Stimulated activated CD4-positive, alpha-beta T cell treated with anti-CD3 and anti-CD28 coated beads, Interleukin-2, amount 100 ng/mL, for 4 hours (primary cell): Measurements from ENCODE around the gene ALDH6A1.
"Not testable (repeated sequence)": the region's sequence is repeated elsewhere in the genome, so short reads cannot be mapped to it uniquely, and the experiment has no call there.

Source experiments
- DNase-seq: peaks from one replicate; pipeline ENCODE4 v3.0.0-alpha.2; 2020; ENCODE audit warnings: low read depth

Gene ALDH6A1

GRCh38 chr14:74084277-74085046 lies at the start of gene ALDH6A1, which contains the start of gene LIN52:
ALDH6A1 (minus strand) TSS chr14:74084453; CDS start chr14:74084394, 59 bp downstream.
LIN52 (plus strand) TSS chr14:74084956; CDS start chr14:74084975, 19 bp downstream.
- peak; percentile 100 for DNase-seq

DNA sequence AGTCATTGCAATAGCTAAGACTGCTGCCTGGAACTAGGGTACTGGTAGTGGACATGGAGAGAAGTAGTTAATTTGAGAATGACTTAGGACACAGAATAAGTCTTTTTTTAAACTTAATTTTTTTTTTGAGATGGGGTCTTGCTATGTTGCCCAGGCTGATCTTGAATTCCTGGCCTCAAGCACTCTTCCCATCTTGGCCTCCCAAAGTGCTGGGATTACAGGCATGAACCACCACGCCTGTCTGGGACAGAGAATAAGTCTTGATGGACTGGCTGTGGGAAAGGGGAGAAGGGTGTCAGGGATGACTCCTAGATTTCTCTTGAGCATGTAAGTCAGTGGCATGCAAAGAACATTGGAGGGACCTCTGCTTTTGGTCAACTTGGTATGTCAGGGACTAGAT lies 43.4 kb upstream of the ALDH6A1 start:
- no peak for DNase-seq

DNA sequence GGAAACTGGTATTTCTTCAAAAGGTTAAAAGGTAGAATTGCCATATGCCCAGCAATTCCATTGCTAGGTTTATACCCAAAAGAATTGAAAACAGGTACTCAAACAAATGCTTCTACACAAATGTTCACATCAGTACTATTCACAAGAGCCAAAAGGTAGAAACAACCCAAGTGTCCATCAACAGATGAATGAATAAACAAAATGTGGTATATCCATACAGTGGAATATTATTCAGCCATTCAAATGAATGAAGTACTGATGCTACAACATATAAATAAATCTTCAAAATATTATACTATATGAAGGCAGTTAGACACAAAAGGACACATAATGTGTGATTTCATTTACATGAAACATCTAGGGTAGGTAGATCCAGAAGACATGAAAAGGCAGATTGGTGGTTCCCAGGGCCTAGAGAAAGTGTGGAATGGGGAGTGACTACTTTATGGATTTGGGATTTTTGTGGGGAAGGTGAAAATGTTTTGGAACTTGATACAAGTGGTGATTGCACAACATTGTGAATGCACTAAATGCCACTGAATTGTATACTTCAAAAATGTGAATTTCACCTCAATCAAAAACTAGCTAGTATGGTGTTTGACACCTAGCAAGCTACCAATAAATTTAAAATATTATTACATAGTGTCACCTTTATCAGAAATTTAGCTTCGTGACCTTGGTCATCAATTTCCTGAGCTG lies 42.2 kb upstream of the ALDH6A1 start:
- DNase-seq = no peak

- not testable (repeated sequence) for DNase-seq
These were observed 41.2 kb upstream of the ALDH6A1 start for GRCh38 chr14:74125487-74125886.

DNA sequence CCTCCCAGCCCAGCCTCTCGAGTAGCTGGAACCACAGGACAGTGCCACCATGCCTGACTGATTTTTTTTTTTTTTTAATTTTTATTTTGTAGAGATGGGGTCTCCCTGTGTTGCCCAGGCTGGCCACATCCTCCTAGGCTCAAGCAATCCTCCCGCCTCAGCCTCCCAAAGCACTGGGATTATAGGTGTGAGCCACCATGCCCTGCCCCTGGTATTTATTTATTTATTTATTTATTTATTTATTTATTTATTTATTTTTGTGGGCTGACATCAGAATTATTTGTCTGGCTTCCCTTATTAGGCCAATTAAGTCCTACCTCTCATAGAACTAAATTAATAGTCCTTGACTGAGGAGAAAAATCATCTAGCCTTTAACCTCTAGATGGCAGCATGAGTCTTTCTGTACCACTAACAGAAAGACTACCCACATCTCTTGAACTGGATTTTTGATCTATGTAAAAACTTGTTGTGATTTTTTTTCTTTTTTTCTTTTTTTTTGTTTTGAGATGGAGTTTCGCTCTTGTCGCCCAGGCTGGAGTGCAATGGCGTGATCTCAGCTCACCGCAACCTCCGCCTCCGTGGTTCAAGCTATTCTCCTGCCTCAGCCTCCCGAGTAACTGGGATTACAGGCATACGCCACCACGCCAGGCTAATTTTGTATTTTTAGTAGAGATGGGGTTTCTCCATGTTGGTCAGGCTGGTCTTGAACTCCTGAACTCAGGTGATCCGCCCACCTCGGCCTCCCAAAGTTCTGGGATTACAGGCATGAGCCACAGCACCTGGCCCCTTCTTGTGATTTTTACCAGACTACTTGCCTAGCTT lies 27.4 kb upstream of the ALDH6A1 start:
- DNase-seq = not testable (repeated sequence)

DNA sequence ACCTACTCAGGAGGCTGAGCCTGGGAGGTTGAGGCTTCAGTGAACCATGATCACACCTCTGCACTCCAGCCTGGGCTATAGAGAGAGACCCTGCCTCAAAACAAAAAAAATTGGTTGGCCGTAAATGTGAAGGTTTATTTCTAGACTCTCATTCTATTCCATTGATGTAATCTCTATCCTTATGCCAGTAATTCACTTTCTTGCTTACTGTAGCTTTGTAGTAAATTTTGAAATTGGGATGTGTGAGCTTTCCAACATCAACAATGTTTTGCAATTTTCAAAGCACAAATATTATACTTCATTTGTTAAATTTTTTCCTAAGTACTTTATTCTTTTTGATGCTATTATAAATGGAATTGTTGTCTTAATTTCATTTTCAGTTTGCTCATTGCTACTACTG lies 25.1 kb upstream of the ALDH6A1 start:
- no peak for DNase-seq

- no peak for DNase-seq
These were observed 21.1 kb upstream of the ALDH6A1 start for GRCh38 chr14:74105381-74105780.

DNA sequence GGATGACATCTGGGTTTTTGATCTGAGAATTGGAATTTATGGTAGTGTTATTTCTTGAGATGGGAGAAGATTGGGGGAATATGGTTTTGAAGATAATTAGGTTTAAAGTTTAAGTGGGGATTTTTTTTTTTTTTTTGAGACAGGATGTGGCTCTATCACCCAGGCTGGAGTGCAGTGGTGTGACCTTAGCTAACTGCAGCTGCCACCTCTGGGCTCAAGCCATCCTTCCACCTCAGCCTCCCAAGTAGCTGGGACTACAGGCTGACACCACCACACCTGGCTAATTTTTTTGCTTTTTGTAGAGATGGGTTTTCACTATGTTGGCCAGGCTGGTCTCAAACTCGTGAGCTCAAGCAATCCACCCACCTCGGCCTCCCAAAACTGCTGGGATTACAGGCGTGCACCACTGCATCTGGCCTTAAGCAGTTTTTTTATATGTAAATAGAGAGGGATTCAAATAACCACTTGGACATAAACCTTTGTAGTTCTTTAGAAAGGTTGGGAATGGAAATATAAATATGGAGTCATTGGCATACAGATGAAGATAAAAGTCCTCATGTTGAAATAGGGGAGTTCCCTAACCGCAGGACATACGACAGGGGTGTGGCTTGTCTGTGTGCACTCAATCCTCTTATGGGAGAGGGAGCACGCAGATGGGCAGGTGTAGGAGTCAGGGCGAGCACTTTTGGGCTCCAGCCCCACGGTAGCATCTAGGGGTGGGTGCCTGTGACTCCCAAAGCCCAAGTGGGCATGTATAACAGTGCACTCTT lies 5.2 kb upstream of the ALDH6A1 start:
- DNase-seq = no peak

DNA sequence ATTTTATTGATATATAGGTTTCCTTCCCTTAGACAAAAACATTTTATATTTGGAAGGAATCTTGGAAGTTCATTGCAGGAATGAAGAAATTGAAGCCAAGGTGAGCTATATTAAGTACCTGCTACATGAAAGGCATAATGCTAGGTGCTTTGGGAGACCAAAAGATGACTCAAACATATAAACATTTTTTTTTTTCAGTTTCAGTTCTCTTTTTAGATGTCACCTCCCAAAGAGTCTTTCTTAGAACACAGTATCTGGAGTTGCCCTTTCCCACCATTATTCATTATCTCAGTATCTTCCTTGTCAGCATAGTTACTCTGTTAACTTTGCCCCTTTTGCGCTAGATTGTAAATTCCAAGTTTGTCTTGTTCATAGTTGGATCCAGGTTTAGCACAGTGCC lies 1.6 kb upstream of the ALDH6A1 start:
- no peak for DNase-seq

DNA sequence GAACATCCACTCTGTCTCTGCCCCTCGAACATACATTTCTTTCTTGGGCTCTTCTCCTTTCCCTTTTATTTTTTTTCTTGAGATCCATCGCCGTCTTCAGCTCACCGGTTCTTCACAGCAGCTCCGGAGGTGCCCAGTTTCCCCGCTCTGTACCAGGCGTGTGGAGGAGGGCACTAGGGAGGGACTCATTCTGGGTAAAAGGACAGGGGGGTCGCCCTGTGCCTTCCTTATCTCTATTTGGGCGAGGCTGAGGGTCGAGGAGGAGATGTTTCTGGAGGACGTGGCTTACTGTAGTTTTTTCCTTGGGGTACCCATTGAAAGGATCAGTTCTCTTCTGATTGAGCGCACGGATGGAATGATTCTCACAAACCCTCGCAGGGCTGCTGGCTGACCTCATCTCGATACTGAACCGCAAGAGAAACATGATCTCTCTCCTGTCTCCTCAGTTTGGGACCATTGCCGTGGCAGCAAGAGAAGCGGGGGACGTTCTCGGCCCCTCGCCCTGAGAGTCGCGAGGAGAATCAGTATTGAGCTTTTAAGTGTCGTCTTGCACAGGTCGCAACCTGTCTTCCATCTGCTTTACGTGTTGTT lies 889 bp upstream of the ALDH6A1 start:
- DNase-seq = no peak

DNA sequence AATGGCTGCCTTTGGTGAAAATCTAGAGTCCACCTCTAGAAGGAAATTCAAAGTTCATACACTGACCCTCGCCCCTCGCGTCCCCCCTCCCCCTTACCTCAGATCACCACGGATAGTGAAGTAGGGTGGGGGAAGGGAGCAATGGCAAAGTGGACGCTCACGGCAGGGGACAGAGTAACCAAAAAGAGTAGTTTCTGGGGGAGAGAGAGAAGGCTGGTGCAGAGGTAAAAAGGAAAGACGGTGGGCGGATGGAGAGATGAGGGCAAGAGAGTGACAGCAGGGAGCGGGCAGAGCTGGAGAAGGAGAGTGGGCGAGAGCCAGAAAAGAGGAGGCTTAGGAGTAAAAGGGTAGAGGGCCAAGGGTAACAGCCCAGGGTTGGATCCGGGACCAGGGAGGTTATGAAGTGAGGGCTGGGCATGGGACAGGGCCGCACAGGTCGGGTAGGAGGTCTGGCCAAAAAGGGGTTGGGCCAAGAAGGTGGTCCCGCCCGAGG lies 423 bp downstream of the ALDH6A1 start:
- DNase-seq = no peak

GRCh38 chr14:74083161-74083560 lies 1.1 kb downstream of the ALDH6A1 start:
- DNase-seq = no peak

- no peak for DNase-seq
These were observed 2.8 kb downstream of the ALDH6A1 start for GRCh38 chr14:74081491-74081890.

GRCh38 chr14:74080820-74081460 lies 3.3 kb downstream of the ALDH6A1 start:
- no peak for DNase-seq

DNA sequence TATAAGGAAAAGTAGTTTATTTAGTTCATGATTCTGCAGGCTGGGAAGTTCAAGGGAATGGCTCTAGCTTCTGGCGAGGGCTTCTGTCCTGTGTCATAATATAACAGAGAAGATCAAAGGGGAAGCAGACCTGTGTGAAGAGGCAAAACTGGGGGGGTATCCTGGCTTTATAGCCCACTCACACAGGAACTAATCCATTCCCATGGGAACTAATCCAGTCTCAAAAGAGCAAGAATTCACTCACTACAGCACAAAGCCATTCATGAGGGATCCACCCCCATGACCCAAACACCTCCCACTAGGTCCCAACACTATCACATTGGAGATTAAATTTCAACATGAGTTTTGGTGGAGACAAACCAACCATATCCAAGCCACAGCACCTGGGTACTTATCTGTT lies 6.9 kb downstream of the ALDH6A1 start:
- no peak for DNase-seq

DNA sequence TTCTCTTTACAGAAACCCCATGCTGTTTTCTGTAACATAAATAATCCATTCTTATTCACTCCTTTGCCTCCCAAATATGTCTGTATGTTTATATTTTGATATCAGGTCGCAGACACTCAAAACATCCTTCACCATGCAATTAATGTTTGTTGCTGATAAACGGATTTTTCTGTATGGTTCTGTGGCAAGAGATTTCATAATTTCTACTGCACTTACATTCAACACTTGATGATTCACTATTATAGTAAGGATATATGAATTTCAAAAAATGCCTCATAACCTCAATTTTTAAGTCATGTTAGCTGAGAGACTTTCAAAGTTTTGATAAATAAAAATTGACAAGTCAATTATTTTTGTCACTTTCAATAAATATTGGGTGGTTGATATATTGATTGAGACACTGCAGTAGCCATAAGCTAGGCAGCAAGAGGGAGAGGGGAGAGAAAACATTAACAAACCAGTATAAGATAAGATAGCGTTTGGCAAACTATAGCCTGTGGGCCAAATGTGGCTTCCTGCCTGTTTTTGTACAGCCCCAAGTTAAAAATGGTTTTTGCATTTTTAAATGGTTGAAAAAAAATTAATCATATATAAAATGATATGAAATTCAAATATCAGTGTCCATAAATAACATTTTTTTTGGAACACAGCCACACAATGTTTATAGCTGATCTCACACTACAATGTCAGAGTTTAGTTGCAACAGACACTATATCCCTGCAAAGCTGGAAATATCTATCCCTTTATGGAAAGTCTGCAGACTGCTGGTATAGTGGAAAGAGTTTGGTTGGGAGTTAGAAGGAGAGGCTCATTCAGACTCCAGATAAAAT lies 18.3 kb downstream of the ALDH6A1 start:
- DNase-seq = no peak

DNA sequence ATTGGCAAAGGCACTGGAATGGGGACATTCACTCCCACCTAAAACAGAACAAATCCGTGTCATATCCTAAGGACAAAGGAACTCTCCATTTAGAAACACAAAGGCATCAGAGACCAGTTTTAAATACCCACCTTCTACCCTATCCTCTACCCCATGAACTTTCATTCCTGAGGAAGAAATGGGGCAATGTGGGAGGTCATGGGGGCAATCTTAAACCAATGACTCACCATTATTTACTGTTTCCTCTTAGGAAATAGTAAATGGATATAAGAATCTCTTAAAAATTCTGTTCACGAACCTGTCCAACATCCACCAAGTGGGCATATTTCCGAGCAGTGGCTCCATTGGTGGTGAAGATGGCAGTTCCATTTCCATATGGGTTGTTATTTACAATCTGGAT lies 19.4 kb downstream of the ALDH6A1 start:
- no peak for DNase-seq

- no peak for DNase-seq
These were observed 19.8 kb downstream of the ALDH6A1 start for GRCh38 chr14:74064426-74064825.

DNA sequence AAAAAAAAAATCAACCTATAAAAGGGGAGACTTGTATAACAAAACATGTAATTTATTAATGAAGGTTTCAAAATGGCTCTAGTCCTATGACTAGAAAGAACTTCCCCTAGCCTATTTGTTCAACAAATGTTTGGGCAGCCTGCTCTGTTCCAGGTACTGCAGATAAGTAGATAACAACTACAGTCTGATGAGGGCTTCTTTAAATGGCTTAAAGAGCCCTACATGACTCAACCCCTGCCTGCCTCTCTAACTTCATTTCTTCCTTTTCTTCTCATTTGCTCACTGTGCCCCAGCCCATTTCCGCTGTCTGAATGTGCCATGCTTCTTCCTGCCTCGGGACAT lies 21.5 kb downstream of the ALDH6A1 start:
- DNase-seq = no peak
